ENCODE results near the gene PWP2.

Gene PWP2

DNA sequence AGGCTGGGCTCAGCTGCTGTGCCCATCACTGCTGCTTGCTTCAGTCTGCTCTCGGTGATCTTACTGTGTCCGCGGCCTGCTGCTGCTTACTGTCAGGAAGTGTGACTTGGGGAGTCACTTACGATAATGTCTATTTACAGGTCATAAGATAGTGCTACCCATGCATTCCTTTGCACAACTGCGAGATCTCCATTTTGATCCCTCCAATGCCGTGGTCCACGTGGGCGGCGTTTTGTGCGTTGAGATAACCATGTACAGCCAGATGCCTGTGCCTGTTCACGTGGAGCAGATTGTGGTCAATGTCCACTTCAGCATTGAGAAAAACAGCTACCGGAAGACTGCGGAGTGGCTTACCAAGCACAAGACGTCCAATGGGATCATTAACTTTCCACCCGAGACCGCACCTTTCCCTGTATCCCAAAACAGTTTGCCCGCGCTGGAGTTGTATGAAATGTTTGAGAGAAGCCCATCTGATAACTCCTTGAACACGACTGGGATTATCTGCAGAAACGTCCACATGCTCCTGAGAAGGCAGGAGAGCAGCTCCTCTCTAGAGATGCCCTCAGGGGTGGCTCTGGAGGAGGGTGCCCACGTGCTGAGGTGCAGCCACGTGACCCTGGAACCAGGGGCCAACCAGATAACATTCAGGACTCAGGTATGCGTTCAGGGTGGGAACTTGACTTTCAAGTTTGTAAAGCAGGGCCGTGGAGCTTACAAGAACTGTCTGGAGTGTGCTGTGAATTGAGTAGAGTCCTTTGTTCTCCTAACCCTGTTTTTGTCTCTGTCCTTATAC lies 24.4 kb upstream of the PWP2 start:
- no peak overlapping the region for H3K4me3 ChIP-seq (ENCODE audit: control insufficient read depth, low read depth, low read length)
- no peak for DNase-seq (ENCODE audit: low read depth)
- TF ChIP-seq, protein P1, sequence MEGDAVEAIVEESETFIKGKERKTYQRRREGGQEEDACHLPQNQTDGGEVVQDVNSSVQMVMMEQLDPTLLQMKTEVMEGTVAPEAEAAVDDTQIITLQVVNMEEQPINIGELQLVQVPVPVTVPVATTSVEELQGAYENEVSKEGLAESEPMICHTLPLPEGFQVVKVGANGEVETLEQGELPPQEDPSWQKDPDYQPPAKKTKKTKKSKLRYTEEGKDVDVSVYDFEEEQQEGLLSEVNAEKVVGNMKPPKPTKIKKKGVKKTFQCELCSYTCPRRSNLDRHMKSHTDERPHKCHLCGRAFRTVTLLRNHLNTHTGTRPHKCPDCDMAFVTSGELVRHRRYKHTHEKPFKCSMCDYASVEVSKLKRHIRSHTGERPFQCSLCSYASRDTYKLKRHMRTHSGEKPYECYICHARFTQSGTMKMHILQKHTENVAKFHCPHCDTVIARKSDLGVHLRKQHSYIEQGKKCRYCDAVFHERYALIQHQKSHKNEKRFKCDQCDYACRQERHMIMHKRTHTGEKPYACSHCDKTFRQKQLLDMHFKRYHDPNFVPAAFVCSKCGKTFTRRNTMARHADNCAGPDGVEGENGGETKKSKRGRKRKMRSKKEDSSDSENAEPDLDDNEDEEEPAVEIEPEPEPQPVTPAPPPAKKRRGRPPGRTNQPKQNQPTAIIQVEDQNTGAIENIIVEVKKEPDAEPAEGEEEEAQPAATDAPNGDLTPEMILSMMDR (conservative IDR thresholded peaks at IDR 0.05; ENCODE audit: control insufficient read depth, insufficient read depth, low read depth, low read length) = no peak

DNA sequence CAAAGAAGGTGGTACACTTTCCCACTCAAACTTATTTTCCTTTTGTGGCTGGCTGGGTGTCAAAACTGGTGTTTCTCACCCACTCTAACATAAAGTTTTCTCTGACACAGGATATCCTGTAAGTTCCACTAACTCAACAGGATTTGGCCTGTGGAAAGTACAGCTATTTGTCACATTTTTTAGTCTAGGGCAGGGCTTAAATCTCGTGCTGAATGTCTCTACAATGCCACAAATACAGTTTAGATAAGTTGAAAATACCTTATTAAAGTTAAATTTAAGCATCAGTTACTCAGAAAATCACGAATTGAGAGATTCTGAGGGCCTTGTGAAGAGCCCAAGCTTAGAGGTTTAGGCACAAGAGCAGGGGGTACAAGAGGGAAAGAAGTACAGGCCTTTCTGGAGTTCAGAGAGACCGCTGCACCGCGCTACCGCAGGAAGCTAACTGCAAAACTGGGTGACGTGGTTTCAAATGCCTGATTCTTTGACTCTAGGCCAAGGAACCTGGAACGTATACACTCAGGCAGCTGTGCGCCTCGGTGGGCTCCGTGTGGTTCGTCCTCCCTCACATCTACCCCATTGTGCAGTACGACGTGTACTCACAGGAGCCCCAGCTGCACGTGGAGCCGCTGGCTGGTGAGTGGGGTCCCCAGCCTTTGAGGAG lies 23.4 kb upstream of the PWP2 start:
- no peak for DNase-seq (ENCODE audit: low read depth)
- TF ChIP-seq, protein P1 (conservative IDR thresholded peaks at IDR 0.05; ENCODE audit: control insufficient read depth, insufficient read depth, low read depth, low read length) = no peak
- H3K4me3 ChIP-seq (ENCODE audit: control insufficient read depth, low read depth, low read length) = no peak overlapping the region

DNA sequence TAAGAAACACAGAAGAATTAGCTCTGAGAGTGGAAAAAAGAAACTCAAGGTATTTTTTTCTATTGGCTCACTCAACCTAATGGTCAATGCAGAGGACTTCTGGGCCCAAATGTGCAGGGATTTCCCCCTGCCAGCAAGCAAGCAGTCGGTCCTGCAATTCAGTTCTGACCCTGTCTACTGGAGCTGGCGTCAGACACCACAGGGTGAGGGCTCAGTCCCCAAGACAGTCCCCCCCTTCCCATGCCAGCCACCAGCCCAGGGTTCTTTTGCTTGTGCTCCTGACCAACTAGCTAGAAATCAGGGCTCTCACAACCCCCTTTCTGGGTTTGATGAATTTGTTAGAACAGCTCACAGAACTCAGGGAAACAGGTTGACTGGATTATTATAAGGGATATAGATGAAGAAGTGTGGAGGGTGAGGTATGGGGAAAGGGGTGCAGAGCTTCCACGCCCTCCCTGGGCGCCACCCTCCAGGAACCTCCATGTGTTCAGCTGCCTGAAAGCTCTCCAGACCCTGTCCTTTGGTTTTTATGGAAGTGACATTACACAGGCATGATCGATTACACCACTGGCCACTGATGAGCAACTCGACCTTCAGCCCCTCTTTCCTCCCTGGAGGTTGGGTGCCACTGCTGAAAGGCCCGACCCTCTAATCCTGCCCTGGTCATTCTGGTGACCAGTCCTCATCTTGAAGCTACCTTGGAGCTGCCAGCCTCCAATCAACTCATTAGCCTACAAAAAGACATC lies 22.5 kb upstream of the PWP2 start:
- no peak for DNase-seq (ENCODE audit: low read depth)
- TF ChIP-seq, protein P1 (conservative IDR thresholded peaks at IDR 0.05; ENCODE audit: control insufficient read depth, insufficient read depth, low read depth, low read length) = no peak
- no peak overlapping the region for H3K4me3 ChIP-seq (ENCODE audit: control insufficient read depth, low read depth, low read length)

DNA sequence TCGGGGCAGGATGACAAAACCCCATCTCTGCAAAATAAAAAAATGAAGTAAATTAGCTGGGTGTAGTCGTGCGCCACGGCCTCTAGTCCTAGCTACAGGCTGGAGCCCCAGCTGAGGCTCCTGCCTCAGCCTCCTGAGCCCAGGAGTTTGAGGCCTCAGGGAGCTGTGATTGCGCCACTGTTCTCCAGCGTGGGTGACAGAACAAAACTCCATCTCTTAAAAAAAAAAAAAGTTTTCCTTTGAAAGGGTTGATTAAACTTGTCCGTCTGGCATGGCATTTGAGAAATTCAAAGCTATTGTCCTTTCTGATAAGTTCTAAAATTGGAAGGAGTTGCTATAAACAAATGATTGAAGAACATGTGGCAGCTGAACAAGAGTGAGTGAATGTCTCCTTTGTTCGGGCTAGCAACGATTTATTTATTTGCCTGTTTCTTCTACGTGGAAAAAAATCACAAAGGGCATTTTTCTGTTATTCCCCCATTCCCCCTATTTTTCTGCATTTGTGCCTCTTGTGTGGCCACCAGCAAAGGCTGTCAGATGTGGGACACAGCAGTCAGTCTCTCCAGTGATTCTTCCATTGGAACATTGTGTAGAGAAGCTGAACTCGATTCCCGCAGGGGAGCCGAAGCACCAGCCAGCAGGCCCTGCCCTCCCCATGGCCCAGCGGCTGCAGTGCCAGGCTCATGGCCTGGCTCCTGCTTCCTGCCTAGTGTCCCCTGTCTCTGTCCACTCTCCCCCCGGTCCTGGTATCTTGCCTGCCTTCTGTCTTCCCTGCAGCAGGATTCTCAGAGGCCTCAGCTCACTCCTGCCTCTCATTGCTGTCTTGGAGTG lies 21.5 kb upstream of the PWP2 start:
- no peak overlapping the region for H3K4me3 ChIP-seq (ENCODE audit: control insufficient read depth, low read depth, low read length)
- DNase-seq (ENCODE audit: low read depth) = no peak
- TF ChIP-seq, protein P1 (conservative IDR thresholded peaks at IDR 0.05; ENCODE audit: control insufficient read depth, insufficient read depth, low read depth, low read length) = no peak

DNA sequence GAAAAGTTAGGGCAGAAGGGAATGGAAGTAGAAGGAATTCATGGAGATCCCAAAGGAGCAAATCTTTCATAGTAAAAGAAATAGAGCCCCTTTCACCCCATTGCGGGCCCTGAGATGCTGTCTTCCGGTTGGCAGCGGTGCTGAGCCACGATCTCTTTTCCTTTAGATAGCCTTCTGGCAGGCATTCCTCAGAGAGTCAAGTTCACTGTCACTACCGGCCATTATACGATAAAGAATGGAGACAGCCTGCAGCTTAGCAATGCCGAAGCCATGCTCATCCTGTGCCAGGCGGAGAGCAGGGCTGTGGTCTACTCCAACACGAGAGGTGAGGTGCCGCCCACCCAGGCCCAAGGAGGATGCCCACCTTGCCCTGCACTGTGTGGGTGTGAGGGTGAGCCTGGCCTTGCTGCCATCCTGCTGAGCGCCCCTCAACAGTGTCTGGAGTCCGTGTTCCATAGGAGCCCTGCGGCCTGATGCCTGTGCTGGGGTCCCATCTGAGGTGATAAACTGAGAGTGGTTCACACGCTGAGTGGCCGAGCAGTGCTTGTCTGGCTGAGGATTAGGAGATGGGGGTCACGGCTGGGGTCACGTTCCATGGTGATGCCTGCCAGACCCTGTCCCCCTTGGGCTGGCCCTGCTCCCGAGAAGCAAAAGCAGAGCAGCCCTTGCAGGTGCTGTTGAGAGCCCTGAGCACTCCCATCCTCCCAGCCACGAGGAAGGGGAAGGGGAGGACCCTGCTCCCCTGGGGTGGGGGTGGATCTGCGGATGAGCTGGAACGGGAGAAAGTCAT lies 20.4 kb upstream of the PWP2 start:
- TF ChIP-seq, protein P1 (conservative IDR thresholded peaks at IDR 0.05; ENCODE audit: control insufficient read depth, insufficient read depth, low read depth, low read length) = no peak
- no peak for DNase-seq (ENCODE audit: low read depth)
- H3K4me3 ChIP-seq (ENCODE audit: control insufficient read depth, low read depth, low read length) = no peak overlapping the region
